Hematopoietic multipotent progenitor cell (in vitro differentiated cells): Measurements from ENCODE around the gene ZNF514. TPM values are rescaled to one million over a fixed set of nuclear protein-coding genes. Genes with fewer than 3 reads are reported as not detected.

ENCODE experiments used
- DNase-seq, 3 donors: peaks; one replicate each; pipeline ENCODE4 v3.0.0-alpha.2; 2011 to 2015; ENCODE audit warnings: low read depth in 2 of 3, low spot score in 2 of 3
- total RNA-seq: library from RNA; depleted of rRNA; stranded (reverse); fragments of >200 nt; gene quantifications from one replicate; pipeline ENCODE4 v1.2.3, GENCODE V29; 2012

The ZNF514 gene
- 15.6 TPM for total RNA-seq

DNA sequence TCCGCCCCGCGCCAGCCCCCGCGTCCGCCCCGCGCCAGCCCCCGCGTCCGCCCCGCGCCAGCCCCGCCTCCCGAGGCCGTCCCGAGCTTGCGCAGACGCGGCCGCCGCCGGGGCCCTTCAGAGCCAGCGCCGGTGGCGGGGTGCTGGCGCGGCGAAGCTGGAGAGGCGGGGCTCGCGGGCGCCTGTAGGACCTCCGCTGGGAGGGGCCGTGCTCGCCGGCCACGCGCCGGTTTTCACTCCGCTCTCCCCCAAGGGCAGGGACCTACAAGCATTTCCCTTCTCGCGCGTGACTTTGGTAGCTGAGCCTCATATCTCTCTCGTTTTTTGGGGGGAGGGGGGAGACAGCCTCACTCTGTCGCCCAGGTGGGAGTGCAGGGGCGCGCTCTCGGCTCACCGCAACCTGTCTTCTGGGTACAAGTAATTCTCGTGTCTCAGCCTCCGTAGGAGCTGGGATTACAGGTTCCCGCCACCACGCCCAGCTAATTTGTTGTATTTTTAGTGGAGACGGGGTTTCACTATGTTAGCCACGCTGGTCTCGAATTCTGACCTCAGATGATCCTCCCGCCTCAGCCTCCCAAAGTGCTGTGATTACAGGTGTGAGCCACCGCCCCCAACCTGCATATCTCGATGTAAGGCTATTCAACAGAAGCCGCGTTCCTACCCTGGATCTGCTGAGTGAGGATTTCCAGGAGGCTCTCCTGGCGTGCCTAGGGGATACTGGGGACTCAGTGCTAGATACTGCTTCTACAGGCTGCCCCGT lies at the start of gene ZNF514:
ZNF514 (minus strand) TSS at position 159 of the 760 bp plus-strand sequence. CDS start 6,595 bp downstream, outside the sequence.
- DNase-seq, result peak; percentile 49 to 80 (median 79)

GRCh38 chr2:95208106-95208505 lies 48.5 kb upstream of the ZNF514 start:
- no peak for DNase-seq

DNA sequence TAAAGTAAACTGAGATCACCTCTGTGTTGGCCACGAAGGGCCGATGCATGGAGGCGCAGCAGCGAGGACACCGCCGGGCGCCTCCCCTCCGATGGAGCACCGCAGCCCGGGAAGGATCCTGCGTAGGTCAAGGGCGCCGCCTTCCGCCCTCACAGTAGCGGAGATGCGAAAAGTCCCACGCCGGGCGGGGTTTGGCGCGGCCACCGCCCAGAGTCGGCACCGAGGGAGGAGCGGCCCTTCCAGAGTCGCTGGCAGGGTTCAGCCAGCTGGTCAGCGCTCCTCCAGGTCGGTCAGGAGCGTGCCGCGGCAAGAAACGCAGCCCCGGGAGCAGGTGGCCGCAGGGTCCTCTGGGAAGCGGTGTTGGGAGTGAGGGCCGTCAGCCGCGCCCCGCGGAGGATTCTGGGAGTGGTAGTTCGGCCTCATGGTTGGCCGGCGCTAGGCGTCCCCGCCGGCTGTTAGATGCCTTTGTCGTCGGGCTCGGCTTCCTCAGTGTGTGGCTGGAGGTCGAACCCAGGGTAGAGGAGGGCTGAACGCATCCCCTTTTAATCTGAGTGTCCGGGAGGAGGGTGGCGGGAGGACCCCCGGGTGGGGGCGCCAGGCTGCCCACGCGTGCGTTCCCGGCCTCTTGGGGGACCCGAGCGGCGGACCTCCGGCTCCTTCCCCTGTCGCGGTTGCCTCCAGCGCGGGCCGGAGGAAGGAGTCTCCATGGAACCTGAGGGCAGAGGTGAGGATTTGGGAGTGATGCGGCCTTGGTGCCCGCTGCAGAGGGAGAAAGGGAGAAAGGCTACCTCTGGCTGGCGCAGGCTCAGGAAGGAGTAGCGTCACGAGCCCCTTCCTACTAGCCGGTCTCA lies 47.7 kb upstream of the ZNF514 start, which contains the start of gene ZNF892:
ZNF892 (plus strand) TSS at position 411 of the 851 bp plus-strand sequence; CDS start at position 706, 295 bp downstream.
- DNase-seq, result peak; percentile 49 to 80 (median 79)

DNA sequence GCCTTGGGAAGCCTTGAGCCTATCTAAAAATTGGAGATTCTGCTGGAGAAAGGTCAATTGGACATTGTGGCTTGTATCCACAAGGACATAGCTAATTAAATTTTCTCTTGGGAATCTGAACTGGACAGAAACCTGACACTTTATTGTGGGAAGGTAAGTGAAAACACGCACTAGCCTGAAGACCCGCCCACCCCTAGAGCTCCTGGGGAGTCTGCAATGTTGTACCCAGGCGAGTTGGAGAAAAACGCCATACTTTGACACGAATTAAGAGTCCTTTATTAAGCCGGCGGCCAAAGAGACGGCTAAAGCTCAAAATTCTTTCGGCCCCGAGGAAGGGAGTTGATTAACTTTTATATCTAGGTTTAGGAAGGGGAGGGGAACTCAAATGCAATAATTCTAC lies 46.4 kb upstream of the ZNF514 start:
- DNase-seq, result no peak

DNA sequence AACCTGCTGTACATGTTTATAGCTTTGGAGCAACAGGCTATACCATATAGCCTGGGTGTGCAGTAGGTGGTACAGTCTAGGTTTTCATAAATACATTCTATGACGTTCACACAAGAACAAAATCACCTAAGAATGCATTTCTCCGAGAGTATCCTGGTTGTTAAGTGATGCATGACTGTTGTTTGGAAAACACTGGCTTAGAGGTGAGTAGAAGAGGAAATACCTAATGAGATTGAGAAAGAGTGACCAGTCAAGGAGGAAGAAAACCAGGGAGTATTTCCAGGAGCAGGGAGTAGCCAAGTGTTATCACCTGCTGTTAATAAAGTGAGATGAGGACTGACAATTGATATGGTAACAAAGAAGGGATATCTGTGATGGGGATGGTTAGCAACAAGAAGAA lies 44.7 kb upstream of the ZNF514 start:
- no peak for DNase-seq

DNA sequence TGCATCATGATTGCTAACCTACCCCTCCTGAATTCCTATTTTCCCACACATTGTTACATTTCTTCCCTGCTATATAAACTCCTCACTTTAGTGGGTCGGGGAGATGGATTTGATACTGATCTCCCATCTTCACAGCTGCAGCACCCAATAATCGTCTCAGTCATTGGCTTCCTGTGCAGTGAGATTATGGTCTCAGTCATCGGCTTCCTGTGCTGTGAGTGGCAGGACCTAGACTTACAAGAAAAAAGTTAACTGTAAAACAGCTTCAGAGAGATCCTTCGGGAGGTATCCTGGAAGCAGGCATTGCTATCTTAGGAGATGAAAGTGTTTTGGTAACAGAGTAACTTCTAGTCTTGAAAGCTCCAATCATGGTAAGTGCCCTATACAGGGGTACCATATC lies 44.3 kb upstream of the ZNF514 start:
- no peak for DNase-seq

GRCh38 chr2:95192956-95193355 lies 33.3 kb upstream of the ZNF514 start:
- peak in 2 of 3 donors; percentile 3 to 18 for DNase-seq

DNA sequence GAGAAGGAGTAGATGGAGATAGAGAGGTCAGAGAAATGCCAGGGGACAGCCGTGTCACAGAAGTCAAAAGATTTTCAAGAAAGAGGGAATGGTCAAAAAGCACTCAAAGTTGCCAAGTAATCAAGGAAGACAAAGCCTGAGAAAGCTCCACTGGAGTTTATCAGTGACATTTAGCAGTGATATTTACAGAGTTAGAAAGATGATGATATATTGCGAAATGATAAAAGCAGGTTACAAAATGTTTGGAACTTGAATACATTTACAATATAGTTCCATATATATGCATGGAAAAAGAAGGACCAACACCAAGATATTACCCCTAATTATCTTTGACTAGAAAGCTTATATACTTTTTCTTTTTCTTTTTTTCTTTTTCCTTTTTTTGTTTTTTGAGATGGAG lies 26.3 kb upstream of the ZNF514 start:
- DNase-seq, result no peak

- no peak for DNase-seq
Measured at GRCh38 chr2:95185197-95185596, 25.5 kb upstream of the ZNF514 start.

DNA sequence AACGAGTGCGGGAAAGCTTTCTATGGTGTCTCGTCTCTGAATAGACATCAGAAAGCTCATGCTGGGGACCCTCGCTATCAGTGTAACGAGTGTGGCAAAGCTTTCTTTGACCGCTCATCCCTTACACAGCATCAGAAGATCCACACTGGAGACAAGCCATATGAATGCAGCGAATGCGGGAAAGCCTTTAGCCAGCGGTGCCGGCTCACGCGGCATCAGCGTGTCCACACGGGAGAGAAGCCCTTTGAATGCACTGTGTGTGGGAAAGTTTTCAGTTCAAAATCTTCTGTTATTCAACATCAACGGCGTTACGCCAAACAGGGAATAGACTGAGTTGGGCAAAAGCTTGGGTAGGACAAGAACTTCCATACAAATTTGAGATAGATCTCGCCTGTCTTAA lies 22.1 kb upstream of the ZNF514 start:
- no peak for DNase-seq

GRCh38 chr2:95179451-95179850 lies 19.8 kb upstream of the ZNF514 start:
- no peak for DNase-seq

- DNase-seq, result no peak
Measured at GRCh38 chr2:95174031-95174542, 14.4 kb upstream of the ZNF514 start.

- DNase-seq, result no peak
Measured at GRCh38 chr2:95171902-95172301, 12.3 kb upstream of the ZNF514 start.

DNA sequence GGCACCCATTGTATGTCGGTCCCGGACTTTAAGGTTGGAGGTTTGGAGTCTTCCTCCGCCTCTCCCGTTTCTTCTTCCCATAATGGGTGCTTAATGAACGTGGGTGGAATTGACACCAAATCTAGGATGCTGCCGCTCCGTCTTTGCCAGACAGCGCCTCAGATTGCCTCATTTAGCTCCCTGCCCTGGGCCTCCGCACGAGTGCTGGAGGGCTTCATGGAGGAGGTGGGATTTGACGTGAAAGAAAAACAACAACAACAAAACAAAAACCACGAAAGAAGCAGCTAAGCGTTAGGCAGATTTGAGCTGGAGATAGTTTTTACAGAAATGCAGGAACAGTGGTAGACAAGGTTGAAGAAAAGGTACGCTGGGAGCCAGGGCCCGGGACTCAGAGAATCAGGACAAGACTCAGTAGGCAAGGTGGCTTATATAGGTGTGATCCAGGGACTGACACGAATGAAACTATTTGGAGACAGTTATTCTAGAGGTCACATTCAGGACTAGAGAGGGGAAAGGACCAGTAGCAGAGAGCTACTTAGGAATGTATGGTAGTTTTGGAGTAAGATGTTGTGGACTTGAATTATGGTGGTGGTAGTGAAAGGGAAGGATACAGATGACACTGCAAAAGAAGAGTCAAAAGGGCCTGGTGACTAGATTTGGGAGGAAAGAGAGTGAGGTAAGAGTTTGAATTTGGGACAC lies 6.6 kb upstream of the ZNF514 start:
- DNase-seq, result no peak

GRCh38 chr2:95165371-95166064 lies 5.9 kb upstream of the ZNF514 start, which contains the start of gene ZNF2:
TSS of gene ZNF2 (plus strand) at chr2:95165809. CDS start at chr2:95176227, 10,418 bp downstream.
- DNase-seq, result peak; percentile 90 to 98 (median 97)

GRCh38 chr2:95165030-95165370 lies 5.4 kb upstream of the ZNF514 start:
- DNase-seq, result no peak

DNA sequence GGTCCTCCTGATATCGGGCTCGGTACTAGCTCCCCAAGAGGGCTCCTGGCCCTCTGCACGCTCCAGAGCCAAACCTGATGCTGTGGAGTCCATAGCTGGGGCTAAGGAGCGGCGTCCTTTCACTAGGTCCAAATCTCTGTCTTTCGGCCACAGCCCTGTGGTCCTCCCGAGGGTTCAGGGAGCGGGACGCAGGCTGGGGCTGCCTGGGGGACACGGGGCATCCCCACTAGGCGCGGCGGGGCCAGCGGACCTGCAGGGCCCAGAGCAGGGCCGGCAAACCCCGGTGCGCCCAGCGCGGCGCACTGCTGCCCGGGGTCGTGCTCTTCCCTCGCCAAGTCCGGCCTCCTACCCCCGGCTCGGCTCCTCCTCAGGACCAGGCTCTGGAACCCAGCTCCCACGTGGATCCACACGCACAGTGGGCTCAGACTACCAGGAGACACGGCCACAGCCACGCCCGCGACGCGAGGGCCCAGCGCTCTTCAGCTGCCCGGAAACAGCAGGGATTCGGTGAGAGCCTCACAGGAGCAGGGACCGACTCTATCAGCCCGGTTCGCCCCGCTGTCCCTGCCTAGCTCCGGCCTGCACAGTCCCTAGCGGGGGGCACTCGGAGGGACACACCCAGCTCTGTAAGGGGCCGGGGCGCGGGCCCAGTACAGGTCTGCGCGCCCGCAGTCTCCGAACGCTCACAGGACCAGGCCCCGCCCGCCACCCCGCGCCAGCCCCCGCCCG lies 593 bp downstream of the ZNF514 start:
- DNase-seq, result peak in 2 of 3 donors; percentile 30 to 40

DNA sequence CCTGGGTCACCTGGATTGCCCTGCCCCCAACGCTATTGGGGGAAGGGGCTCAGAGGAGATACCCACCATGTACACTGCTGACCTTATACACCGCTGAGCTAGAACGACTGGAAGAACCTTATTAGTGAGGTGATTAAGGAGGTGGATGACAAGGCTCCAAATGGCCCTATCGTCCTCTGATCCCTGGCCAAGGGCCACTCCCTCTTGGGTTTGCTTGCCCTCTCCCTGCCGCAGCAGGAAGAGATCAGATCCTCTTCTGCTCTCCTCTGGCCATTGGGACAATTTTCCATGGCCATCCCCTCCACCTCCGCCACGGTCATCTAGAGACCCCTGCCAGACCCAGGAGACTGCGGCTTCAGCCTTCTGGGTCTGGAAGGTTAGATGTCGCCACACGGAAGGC lies 1.2 kb downstream of the ZNF514 start:
- no peak for DNase-seq

- peak in 1 of 3 donors; percentile 4 for DNase-seq
Measured at GRCh38 chr2:95149397-95149984, 10.2 kb downstream of the ZNF514 start.
